CD4-positive, alpha-beta T cell treated with Interleukin-15 for 1 hour (primary cell): ENCODE results near the gene IL13RA2.

ENCODE experiments used
- DNase-seq: peaks from one replicate; pipeline ENCODE4 v3.0.0-alpha.2; 2020

Gene IL13RA2, protein sequence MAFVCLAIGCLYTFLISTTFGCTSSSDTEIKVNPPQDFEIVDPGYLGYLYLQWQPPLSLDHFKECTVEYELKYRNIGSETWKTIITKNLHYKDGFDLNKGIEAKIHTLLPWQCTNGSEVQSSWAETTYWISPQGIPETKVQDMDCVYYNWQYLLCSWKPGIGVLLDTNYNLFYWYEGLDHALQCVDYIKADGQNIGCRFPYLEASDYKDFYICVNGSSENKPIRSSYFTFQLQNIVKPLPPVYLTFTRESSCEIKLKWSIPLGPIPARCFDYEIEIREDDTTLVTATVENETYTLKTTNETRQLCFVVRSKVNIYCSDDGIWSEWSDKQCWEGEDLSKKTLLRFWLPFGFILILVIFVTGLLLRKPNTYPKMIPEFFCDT

DNA sequence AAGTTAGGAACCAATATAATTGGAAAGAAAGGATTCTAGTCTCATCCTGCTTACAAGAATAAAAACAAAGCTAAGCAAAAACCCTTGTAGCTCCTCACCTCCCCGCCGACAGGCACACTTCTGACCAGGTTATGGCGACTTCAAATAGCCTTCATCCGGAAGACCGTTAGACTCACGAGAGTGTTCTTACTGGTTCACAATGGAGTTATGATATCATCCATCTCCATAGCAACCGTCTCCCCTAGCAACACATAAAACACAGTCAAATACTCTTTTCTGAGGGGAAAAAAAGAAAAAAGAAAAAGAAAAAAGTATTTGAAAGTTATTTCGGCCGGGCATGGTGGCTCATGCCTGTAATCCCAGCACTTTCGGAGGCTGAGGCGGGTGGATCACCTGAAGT lies at the start of gene IL13RA2:
Gene IL13RA2 (minus strand): TSS at position 162 of the 400 bp plus-strand sequence. CDS start 347 bp downstream, outside the sequence.
- no peak for DNase-seq

DNA sequence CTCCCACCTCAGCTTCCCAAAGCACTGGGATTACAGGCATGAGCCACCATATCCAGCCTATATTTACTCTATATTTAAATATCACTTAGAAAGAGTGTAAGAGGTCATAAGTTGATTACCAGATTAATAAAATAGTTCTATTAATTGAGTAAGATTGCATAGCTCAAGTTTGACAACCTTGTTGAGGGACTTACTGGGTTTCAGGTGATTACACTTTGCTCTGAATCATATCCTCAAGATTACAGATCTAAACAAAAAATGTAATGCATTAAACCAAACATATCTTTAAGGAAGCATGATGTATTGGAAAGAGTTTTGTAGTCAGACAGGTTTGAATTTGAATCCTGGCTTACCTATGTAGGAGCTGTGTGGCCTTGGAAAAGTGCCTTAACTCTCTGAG lies 47.9 kb upstream of the IL13RA2 start:
- no peak for DNase-seq

DNA sequence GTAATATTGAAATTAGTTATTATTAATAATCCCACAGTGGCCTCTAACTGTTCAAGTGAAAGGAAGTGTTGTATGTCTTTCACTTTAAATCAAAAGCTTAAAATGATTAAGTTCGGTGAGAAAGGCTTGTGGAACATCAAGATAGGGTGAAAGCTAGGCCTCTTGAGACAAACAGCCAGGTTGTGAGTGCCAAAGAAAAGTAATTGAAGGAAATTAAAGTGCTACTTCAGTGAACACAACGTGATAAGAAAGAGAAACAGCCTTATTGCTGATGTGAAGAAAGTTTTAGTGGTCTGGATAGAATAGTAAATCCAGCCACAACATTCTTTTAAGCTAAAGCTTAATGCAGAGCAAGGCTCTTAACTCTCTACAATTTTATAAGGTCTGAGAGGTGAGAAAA lies 42.6 kb upstream of the IL13RA2 start:
- DNase-seq = no peak

DNA sequence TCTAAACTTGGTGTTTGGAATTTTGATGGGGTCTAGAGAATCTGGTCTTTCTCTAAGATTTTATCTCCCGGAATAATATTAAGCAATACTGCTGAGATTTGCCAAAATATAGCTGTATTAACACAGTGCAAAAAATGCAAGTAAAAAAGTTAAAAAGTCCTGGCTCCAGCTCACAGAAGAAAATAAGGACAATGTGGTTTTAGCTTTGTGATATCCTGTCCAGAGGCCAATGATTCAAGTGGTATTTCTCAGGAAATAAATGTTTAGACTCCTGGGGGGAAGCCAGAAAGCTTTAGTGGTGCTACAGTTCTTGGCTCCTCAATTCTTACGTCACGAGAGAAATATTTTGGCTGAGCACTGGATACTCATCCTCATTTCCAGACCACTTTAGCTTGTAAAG lies 40.9 kb upstream of the IL13RA2 start:
- DNase-seq = no peak

DNA sequence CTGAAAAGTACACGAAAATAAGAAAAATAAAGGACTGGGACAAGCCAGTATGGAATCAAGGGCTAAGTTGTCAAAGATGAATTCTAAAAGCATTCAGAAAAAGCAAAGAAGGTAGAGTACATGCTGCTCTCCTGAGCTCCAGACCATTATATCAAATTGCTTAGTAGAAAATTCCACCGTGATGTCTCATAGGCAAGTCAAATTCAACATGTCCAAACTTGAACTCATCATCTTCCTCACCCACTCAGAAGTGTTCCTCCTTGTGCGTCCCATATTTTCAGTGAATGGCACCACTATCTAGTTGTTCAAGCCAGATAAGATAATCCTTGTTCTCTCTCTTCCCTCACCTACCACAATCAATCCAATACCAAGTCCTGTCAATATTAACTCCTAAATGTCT lies 37.5 kb upstream of the IL13RA2 start:
- DNase-seq = no peak

DNA sequence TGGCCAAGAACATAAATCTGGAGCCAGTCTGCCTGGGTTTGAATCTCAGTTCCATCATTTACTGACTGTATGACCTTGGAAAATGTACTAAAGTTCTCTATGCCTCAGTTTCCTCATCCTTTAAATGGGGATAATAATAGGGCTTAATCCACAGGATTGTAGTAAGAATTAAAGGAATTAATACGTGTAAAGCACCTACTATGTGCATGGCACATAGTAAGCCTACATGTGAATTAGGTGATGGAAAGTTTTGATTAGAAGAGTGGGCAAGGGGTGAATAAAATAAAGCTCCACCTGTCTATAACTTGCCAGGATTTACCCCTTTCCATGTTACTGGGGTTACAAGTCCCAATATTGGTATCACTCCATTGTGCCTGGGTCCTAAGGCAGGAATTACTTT lies 35.8 kb upstream of the IL13RA2 start:
- no peak for DNase-seq

DNA sequence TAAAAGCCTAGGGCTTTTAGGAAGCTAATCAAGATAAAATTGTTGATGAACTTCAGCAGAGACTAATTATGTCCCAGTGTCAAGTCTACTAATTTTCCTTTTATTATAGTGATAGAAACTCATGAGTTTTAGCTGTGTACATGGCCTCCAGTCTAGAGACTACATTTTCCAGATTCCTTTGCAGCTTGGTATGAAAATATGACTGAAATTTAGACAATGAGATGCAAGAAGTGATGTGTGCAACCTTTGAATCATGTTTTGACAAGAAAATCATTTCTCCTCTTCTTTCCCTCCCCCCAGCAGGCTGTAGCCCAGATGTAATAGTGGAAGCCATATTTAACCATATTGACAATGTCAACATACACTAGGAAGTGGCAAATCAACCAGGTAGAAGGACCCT lies 30.3 kb upstream of the IL13RA2 start:
- no peak for DNase-seq

DNA sequence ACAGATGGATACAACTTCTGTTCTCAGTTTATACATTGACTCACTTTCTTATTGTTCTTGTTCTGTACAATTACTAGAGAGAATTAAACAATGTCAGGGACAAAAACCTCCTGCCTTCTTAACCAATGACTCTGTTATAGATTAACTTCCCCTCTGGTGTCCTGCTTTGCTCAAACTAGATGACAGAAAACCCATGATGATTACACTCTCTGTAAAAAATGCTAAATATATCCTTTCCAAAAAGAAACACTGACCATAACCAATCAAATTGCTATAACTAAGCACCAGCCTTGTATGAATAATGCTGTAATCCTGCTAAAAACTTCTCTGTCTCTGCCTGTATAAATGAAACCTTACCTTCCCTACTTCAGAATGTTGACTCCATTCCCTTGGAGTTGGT lies 29.8 kb upstream of the IL13RA2 start:
- DNase-seq = no peak

DNA sequence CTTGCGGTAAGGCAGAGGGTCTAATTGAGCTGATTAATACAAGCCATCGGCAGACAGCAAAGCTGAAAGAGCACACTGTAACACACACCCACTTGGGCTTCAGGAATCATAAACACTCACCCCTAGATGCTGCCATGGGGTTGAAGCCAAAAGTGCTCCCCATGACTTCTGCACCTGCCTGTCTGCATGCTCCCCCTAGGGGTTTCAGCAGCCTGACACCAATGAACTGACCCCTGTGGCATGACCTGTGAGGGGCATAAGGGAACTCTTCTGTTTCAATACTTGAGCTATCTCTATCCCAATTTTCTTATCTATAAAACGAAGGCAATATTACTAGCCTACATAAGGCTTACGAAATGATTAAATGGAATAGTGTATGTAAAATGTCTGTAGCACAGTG lies 23.0 kb upstream of the IL13RA2 start:
- DNase-seq = no peak

DNA sequence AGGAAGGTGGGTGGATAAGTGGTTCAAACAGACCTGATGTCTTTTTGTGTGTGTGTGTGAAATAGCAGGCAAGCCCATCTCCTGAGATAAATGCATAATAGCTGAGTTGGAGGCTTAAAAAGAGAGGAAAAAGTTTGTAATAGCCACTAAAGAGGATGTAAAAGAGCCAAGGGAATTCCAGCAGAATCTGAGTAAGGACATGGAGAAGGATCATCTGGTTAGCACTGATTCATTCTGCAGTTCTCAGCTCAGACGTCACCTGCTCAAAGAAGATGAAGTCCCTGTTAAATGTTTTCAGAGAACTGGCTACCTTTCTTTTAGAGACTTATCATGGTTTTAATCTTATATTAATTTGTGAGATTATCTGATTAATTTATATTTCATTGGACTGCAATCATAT lies 21.0 kb upstream of the IL13RA2 start:
- DNase-seq = no peak

DNA sequence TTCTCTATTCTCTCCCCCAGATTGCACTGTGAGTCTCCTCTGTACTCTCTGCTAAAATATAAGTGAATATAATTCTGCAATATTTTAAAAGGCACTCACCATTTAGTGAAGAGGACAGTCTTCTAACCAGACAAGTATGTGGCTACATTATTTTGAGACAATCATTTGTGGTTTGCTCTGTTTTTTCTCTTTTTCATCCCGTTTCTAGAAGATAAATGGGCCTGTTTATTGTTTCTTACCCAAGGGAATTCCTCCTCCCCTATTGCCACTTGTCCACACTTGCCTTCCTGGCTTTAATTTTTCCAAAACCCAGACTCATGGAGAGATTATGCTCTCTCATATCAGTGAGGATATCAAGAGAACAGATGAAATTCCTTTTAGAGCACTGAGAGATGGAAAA lies 18.6 kb upstream of the IL13RA2 start:
- no peak for DNase-seq

DNA sequence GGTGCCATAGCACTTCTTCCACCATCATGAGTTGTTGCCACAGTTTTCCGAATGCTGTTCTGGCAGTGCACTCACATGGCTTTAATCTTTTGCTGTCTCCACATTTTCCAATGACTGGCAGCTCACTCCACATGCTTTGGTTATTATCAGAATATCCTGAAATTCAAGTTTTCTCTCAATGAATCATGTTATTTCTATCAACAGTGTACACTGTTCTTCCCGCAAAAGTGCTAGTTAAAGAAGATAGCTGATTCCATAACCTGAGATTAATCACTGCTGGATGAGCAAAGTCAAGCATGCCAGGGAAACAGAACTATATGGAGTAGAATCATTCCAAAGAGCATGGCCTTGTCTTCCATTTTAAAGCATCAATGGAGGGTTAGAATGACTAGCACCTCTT lies 14.6 kb upstream of the IL13RA2 start:
- no peak for DNase-seq

DNA sequence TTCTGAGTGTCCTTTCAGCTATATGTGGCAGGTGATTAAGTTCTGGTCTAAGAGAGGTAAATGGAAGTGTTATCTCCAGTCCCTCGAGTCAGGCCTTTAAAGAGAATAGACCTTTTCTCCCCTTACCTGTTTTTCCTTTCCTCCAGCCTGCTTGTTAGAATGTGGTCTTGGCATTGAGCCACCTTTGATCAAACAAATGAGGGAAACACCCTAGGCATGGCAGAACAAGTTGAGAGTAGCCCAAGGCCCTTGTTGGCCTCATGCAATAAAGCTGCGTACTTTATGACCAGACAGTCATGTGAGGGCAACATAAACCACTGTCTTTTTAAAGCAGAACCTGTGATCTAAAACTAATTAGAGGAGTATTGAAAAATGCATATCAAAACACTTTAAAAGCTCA lies 13.2 kb upstream of the IL13RA2 start:
- DNase-seq = no peak

DNA sequence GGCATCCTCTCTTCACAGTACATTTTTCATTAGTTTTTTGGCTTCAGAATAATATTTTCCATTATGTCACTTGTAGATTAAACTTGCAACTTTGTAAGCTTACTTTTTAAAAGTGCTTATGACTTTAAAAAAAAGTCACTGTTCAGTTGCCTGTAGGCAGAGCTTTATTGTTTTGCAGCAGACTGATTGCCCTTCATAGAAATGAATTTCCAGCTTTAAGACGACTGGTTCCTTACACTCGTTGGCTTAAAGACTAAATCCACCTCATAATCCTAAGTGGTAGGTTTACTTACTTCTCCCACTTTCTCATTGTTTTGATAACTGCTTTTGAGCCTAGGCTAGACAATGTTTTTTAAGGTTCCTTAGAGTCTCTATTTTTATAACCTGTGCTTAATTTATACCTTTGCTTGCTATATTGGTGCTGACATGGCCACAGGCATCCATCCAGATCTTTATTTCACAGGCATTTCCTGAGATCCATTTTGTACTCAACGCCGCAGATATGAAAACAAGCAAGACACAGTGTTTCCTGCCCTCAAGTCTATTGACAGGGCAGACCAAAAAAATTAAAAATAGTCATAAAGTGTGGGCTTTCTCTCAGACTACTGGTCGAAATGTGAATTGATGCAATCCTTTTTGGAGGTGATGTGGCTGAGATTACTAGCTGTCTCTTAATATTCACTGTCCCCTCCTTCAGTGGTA lies 12.6 kb upstream of the IL13RA2 start:
- DNase-seq = no peak

DNA sequence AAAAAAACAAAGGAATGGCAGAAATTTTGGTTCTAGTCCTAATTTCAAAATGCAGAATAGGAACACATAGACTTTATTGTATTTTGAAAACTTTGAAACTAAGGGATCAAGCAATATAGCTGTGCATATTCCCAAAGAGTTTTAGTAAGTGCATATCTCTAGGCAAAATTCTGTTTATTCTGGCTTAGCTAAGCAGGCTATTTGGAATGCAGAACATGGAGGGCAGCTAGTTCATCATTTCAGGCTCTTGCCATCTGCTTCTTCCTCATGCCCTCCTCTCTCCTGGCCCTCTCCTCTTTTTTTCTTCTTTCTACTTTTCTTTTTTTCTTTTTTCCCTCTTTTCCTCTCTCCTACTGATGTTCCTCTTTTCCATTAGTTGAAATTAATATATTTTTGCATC lies 12.0 kb upstream of the IL13RA2 start:
- no peak for DNase-seq

DNA sequence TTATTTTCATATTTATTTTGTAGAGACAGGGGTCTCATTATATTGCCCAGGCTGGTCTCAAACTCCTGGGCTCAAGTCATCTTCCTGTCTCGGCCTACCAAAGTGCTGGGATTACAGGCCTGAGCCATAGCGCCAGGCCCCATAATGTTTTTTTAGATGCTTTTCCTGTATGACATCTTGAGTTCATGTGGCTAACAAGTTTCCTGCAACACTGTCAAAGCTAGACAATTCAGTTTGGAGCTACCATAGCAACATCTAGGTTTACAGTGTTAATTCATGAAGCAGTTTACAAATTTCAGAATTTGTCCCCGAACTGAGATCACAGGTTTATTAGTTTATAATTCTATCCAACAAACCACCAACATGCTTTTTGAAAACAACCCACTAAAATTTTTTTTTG lies 6.4 kb upstream of the IL13RA2 start:
- no peak for DNase-seq

DNA sequence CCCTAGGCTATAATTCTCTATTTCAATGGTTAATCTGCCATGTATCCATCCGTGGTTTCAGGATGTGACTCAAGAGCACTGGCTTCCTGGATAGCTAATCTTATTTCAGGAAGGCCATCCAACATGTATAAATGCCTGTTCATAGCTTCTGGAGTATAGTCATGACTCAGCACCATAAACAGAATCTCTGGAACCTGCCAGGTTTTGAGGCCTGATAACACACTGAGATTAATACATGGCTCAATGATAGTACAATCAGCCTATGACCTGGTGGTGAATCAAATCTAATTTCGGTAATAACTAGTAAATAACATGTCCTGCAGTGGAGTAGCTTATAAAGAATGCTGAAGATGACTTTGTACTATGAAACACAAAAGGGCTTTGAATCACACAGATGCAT lies 5.7 kb upstream of the IL13RA2 start:
- no peak for DNase-seq

DNA sequence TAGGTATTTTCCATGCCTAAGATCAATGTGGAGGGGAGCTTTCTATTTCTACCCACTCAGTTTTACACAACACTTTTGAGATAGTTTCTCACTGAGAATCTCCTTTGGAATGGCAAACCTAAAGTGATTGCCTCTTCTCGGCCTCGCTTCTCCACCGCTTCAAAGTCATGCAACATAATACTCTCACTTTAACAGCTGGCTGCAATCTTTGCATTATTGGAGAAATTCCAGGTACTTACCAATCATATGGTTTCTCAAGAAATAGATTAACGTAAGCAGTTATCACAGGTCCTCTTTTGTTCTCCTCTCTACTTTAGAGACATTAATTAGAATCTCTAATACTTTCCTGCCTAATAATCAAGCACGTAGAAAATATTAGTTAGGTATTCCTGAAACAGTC lies 3.7 kb upstream of the IL13RA2 start:
- DNase-seq = no peak

DNA sequence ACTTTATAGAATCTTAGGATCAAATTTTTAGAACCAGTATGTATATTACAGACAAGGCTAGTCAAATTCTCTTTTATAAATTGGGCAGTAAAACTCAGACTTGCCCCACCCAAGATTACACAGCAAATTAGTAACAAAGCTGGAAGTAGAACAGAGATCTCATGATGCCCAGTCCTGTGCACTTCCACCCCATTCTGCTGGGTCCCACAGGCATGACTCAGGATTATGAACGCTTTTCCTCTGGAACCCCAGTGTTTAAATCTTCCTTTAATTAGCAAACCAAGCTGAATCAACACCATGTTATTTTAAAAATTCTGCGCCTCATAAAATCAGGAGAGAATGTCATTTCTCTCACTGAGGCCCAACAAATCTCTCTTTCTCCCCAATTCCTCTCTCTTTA lies 1.5 kb upstream of the IL13RA2 start:
- no peak for DNase-seq

DNA sequence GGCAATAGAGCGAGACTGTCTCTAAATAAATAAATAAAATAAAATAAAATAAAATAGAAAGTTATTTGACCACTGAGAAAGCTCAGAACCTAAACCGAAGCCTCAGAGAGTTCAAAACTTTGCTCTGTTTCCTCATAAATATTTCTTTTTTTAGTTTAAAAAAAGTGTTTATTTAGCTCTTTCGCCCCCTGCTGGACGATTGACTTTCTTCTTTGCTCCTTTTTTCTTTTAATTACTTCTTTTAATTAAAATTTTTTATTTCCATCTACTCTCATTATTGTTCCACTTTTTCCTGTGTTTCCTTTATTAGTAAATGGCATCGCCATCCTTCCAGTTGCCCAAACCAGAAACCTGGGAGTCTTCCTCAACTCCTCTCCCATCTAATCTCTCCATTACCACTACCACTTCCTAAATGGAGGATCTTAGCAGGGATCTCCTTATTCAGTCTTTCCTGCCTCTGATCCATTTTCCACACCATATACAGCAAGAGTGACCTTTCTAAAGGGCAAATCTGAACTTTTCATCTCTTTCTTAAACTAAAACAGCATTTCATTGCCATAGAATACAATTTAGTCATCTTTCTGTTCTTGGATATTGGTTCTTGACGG lies 728 bp upstream of the IL13RA2 start:
- DNase-seq = no peak

DNA sequence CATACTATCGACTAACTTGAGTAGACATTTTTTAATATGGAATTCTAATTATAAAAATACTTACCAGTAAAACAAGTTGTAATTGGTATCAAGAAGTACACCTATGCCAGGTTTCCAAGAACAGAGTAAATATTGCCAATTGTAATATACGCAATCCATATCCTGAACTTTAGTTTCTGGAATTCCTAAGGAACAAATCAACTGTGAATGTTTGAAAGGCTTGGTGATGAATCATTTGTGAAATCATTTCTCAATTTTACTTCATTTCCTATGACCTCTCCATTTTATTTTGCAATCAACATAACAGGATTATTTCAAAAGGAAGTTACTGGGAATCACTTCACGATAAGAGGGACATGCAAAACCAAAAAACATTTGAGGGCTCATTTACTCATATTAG lies 3.7 kb downstream of the IL13RA2 start:
- DNase-seq = no peak

DNA sequence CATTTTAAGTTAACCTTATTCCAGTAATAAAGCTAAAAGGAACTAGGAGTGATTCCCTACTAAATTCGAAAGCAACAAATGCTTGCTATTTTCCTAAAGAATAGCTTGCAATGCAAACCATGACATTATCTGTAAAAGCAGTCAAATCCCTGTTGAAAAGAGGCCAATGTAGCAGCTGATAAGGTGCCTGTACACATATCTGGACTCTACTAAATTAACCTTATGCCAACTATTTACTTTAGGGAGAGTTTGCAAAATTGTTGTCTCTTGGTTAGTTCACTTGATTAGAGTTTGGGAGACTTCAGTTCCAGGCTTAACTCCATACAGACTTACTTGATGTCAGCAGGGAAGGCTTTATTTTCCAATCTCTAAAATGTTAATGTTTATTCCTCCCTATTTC lies 6.0 kb downstream of the IL13RA2 start:
- no peak for DNase-seq

DNA sequence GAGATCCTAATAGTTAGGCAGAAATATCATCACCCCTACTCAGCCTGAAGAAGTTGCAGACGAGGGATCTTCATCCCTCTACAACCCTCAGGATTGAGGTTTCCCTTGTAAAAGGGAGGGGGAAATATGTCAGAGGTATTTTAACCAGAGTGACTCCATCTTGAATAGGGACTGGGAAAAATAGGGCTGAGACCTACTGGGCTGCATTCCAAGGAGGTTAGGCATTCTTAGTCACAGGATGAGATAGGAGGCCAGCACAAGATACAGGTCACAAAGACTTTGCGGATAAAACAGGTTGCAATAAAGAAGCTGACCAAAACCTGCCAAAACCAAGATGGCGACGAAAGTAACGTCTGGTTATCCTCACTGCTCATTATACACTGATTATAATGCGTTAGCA lies 17.5 kb downstream of the IL13RA2 start:
- DNase-seq = no peak

DNA sequence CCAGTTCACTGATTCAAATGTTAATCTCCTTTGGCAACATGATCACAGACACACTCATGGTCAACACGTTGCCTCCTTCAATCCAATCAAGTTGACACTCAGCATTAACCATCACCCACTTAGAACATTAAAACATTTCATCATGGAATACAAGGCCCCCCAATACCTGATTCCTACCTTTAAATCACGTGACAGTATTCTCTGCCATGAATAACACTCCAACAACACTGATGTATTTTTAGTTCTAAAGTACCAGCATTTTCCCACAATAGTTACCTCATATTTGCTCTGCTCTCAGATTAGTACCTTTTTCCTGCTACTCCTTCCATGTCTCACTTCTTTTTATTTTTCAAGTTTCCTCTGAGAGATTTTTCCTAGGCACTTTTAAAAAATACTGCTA lies 19.6 kb downstream of the IL13RA2 start:
- DNase-seq = no peak
